Tibial artery (tissue), 4 donors: ENCODE data around the gene ACP3.
A peak's percentile ranks its signal among the peaks of the same experiment; 100 is the strongest.
"Not testable (repeated sequence)": the region's sequence is repeated elsewhere in the genome, so short reads cannot be mapped to it uniquely, and the experiment has no call there.

Experiments used
- DNase-seq, 2 donors: peaks; one replicate each; pipeline ENCODE4 v3.0.0-alpha.2; 2019
- H3K27ac ChIP-seq, 2 donors: fragments of 200-600 bp; sonication (generic) in 1 of 2; 1 replicate in 1 of 2; 2 replicates in 1 of 2; pipeline ENCODE4 v1.5.1; 2018 to 2019; ENCODE audit warnings: mild to moderate bottlenecking in 1 of 2
- H3K27me3 ChIP-seq, 2 donors: fragments of 200-600 bp; sonication (generic) in 1 of 2; one replicate each; pipeline versions ENCODE4 v1.5.1 to v1.6.0; 2016 to 2019
- H3K36me3 ChIP-seq, 3 donors: fragments of 200-600 bp; sonication (generic) in 2 of 3; one replicate each; pipeline ENCODE4 v1.5.1; 2016 to 2019; ENCODE audit warnings: mild to moderate bottlenecking in 2 of 3
- H3K4me1 ChIP-seq, 4 donors: fragments of 200-600 bp; sonication (generic) in 2 of 4; 1 replicate in 3 of 4; 2 replicates in 1 of 4; pipeline ENCODE4 v1.5.1; 2016 to 2019
- H3K4me3 ChIP-seq, 2 donors: fragments of 200-600 bp; sonication (generic) in 1 of 2; 1 replicate in 1 of 2; 2 replicates in 1 of 2; pipeline ENCODE4 v1.5.1; 2018 to 2019; ENCODE audit warnings: mild to moderate bottlenecking in 2 of 2
- H3K9me3 ChIP-seq, 3 donors: fragments of 200-600 bp; sonication (generic) in 1 of 3; one replicate each; pipeline ENCODE4 v1.5.1; 2016 to 2019
- intact Hi-C: fragments of 100-400 bp; cut with DNase I; formaldehyde crosslinking; loops from one replicate; pipeline ENCODE4 v1.15.0; 2023; ENCODE audit warnings: low total_unique reads
- TF ChIP-seq, protein P1 (sequence below), 2 experiments: fragments of 200-600 bp in 1 of 2; fragments of 450-650 bp in 1 of 2; IDR thresholded peaks; one replicate each; pipeline ENCODE4 v1.5.1; 2017 to 2019; ENCODE audit warnings: antibody characterized with exemption in 2 of 2, mild to moderate bottlenecking in 1 of 2, moderate library complexity in 1 of 2

Gene ACP3

DNA sequence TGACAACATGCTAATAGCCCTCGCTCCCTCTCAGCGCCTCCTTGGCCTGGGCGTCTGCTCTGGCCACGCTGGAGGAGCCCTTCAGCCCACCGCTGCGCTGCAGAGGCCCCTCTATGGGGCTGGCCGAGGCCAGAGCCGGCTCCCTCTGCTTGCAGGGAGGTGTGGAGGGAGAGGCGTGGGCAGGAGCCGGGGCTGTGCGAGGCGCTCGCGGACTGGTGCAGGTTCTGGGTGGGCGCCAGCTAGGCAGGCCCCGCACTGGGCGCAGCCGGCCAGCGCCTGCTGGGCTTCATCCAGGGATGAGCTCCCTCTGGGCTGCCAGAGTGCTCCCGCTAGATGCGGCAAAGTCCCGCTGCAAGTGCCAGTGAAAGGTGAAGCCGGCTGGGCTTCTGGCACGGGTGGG lies 79.0 kb downstream of the ACP3 start:
- Histone ChIP-seq H3K27ac (no peak overlapping the region), H3K9me3 (no peaks in the 10 kb centered on the region), H3K36me3 (no peaks in the 10 kb centered on the region), H3K27me3 (peaks cover 0 to 3% of the 10 kb centered on the region in 2 donors), H3K4me3 (no peak overlapping the region), H3K4me1 (no peaks in the 10 kb centered on the region)
- TF ChIP-seq, protein P1, sequence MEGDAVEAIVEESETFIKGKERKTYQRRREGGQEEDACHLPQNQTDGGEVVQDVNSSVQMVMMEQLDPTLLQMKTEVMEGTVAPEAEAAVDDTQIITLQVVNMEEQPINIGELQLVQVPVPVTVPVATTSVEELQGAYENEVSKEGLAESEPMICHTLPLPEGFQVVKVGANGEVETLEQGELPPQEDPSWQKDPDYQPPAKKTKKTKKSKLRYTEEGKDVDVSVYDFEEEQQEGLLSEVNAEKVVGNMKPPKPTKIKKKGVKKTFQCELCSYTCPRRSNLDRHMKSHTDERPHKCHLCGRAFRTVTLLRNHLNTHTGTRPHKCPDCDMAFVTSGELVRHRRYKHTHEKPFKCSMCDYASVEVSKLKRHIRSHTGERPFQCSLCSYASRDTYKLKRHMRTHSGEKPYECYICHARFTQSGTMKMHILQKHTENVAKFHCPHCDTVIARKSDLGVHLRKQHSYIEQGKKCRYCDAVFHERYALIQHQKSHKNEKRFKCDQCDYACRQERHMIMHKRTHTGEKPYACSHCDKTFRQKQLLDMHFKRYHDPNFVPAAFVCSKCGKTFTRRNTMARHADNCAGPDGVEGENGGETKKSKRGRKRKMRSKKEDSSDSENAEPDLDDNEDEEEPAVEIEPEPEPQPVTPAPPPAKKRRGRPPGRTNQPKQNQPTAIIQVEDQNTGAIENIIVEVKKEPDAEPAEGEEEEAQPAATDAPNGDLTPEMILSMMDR (IDR thresholded peaks at IDR 0.05): no peak
- intact Hi-C loops: no loop called here
- DNase-seq: no peak

DNA sequence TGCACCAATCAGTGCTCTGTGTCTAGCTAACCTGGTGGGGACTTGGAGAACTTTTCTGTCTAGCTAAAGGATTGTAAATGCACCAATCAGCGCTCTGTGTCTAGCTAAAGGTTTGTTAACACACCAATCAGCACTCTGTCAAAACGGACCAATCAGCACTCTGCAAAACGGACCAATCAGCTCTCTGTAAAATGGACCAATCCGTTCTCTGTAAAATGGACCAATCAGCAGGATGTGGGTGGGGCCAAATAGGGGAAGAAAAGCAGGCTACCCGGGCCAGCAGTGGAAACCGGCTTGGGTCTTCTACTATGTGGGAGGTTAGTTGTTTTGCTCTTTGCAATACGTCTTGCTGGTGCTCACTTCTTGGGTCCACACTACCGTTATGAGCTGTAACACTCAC lies 79.6 kb downstream of the ACP3 start:
- H3K4me1 ChIP-seq, H3K4me3 ChIP-seq, H3K36me3 ChIP-seq, DNase-seq, H3K9me3 ChIP-seq, intact Hi-C loops, H3K27ac ChIP-seq, H3K27me3 ChIP-seq: not testable (repeated sequence)

DNA sequence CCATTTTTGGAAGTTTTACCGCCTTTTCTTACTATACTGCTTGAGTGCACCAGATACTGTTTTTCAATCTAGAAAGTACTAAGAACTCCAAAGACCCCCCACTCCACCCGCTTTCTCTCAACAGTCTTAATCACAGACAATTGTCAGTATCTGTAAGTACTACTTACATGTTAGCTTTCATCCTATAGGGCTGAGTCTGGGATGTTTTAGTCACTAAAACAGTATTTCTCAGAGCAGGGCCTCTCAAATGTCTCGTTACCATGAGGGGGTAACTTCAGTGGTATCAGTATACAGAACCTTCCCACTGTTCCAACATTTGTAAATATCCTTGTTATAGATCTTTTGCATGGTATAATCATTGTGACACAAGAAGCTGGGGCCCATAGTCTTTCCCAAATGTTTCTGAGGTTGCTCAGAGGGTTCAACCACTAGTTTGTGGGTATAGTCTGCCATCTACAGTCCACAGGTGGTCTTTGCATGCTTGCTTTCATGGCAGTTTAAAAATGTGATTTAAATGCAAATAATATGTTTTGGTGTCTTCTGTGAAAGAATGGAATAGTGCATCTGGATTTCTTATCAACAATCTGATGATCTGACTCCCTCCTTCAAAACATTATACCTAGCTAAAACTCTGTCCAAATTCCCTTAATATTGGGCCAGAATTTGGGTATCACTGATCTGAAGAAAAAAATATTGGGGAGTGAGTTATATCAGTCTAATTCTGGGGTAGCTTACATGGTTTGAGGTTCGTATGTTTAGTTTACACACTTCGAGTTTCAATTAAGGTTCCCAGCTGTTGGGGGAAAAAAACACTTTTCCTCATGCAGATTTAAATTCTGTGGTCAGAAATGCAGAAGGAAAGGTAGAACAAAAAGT lies 82.1 kb downstream of the ACP3 start:
- H3K4me3 ChIP-seq: no peak overlapping the region
- peaks cover 0 to 3% of the 10 kb centered on the region in 2 donors for H3K27me3 ChIP-seq
- DNase-seq: no peak
- no peaks in the 10 kb centered on the region for H3K9me3 ChIP-seq
- intact Hi-C loops: no loop called here
- TF ChIP-seq, protein P1 (IDR thresholded peaks at IDR 0.05): peak; percentile 50
- H3K4me1 ChIP-seq: no peaks in the 10 kb centered on the region
- no peak overlapping the region for H3K27ac ChIP-seq
- no peaks in the 10 kb centered on the region for H3K36me3 ChIP-seq

DNA sequence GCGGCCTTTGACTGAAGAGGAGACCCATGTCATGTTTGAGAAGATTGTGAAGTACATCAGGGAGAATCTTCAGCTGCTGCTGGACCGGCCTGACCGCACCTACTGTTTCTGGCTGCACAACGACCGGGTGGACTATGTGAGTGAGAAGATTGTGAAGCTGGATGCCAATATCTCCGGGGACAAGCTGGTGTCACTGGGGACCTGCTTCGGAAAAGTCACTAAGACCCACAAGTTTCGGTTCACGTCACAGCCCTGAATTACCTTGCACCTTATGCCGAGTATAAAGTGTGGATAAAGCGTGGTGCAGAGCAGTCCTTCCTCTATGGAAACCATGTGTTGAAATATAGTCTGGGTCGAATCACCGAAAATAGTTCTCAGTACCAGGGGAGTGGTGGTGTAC lies 84.0 kb downstream of the ACP3 start:
- Histone ChIP-seq H3K36me3 (no peaks in the 10 kb centered on the region), H3K27ac (no peak overlapping the region), H3K27me3 (peaks cover 0 to 3% of the 10 kb centered on the region in 2 donors), H3K4me1 (no peaks in the 10 kb centered on the region), H3K4me3 (no peak overlapping the region), H3K9me3 (no peaks in the 10 kb centered on the region)
- intact Hi-C loops: no loop called here
- DNase-seq: no peak
- TF ChIP-seq, protein P1 (IDR thresholded peaks at IDR 0.05): no peak

DNA sequence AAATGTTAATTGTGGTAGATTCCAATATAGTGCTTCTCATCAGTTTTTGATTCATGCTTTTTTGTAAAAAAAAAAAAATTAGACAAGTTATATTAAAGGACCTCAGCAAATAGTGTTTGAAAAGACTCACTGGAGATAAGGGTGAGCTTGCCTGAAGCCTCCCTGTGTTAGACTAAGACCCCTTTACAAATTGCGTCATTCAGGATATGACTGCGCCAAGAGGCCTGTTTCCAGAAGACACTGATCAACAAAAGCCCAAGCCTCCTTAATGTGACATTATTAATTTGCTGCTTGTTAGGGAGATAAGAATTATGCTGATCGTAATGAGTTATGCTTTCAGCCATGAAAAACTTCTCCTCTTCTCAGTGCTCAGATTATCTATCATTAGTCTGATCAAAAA lies 87.1 kb downstream of the ACP3 start:
- intact Hi-C loops: no loop called here
- TF ChIP-seq, protein P1 (IDR thresholded peaks at IDR 0.05): no peak
- no peak overlapping the region for H3K4me3 ChIP-seq
- no peaks in the 10 kb centered on the region for H3K9me3 ChIP-seq
- no peak overlapping the region for H3K27ac ChIP-seq
- no peak for DNase-seq
- H3K27me3 ChIP-seq: peaks cover 0 to 3% of the 10 kb centered on the region in 2 donors
- no peaks in the 10 kb centered on the region for H3K4me1 ChIP-seq
- no peaks in the 10 kb centered on the region for H3K36me3 ChIP-seq

DNA sequence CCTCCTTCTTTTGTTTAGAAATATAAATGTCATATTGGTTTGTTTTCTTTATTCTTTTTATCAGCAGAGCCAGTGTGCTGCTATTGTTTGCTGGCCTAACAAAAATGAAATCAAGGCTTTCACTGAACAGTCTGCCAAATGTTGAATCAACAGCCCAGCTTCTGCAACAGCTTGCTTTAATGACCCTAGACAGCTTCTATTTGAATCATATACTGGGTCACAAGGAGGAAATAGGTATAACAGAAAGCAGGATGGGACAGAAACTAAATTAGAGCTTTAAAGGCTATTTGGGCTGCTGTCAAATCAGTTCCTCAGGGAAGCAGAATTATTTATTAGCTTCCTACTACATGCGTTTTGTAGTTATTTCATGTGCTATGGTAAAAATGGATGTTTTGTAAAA lies 88.0 kb downstream of the ACP3 start:
- no peaks in the 10 kb centered on the region for H3K9me3 ChIP-seq
- H3K4me3 ChIP-seq: no peak overlapping the region
- intact Hi-C loops: no loop called here
- no peaks in the 10 kb centered on the region for H3K4me1 ChIP-seq
- peaks cover 0 to 3% of the 10 kb centered on the region in 2 donors for H3K27me3 ChIP-seq
- DNase-seq: no peak
- TF ChIP-seq, protein P1 (IDR thresholded peaks at IDR 0.05): no peak
- no peaks in the 10 kb centered on the region for H3K36me3 ChIP-seq
- no peak overlapping the region for H3K27ac ChIP-seq
